ENCODE data around the gene PPP6C. TPM values are rescaled to one million over a fixed set of nuclear protein-coding genes. Genes with fewer than 3 reads are reported as not detected.
A peak's percentile ranks its signal among the peaks of the same experiment; 100 is the strongest.
"Not testable (repeated sequence)": the region's sequence is repeated elsewhere in the genome, so short reads cannot be mapped to it uniquely, and the experiment has no call there.

Gene PPP6C
- 10 to 100 TPM; 32.6 to 43.2 (median 36.4) TPM for total RNA-seq

GRCh38 chr9:125189361-125190289 lies at the start of gene PPP6C:
Gene PPP6C (minus strand): TSS chr9:125189803. CDS start chr9:125189718, 85 bp downstream.
- ATAC-seq (ENCODE audit: low FRiP score) (peak; percentile 99), DNase-seq (ENCODE audit: low spot score) (peak; percentile 82)
- TF ChIP-seq CTCF (IDR thresholded peaks at IDR 0.05), result peak in 1 of 3 donors; percentile 10

GRCh38 chr9:125238915-125239446 lies 49.4 kb upstream of the PPP6C start:
- ATAC-seq (ENCODE audit: low FRiP score) (no peak), DNase-seq (ENCODE audit: low spot score) (no peak)
- TF ChIP-seq CTCF (IDR thresholded peaks at IDR 0.05), result no peak

GRCh38 chr9:125238127-125238914 lies 48.7 kb upstream of the PPP6C start:
- DNase-seq (ENCODE audit: low spot score), result no peak
- no peak for TF ChIP-seq CTCF (IDR thresholded peaks at IDR 0.05)
- ATAC-seq (ENCODE audit: low FRiP score), result no peak

GRCh38 chr9:125236520-125237159 lies 47.0 kb upstream of the PPP6C start:
- ATAC-seq (ENCODE audit: low FRiP score); DNase-seq (ENCODE audit: low spot score): not testable (repeated sequence)

- no peak for ATAC-seq (ENCODE audit: low FRiP score)
- TF ChIP-seq CTCF (IDR thresholded peaks at IDR 0.05), result no peak
- no peak for DNase-seq (ENCODE audit: low spot score)
Observed at GRCh38 chr9:125235804-125236519, 46.4 kb upstream of the PPP6C start.

GRCh38 chr9:125234099-125234498 lies 44.5 kb upstream of the PPP6C start:
- not testable (repeated sequence) for DNase-seq (ENCODE audit: low spot score); ATAC-seq (ENCODE audit: low FRiP score)

- ATAC-seq (ENCODE audit: low FRiP score) (peak; percentile 53), DNase-seq (ENCODE audit: low spot score) (no peak)
- no peak for TF ChIP-seq CTCF (IDR thresholded peaks at IDR 0.05)
Observed at GRCh38 chr9:125233678-125234077, 44.1 kb upstream of the PPP6C start.
